Measurements from ENCODE around the gene FSTL5. TPM values are rescaled to one million over a fixed set of nuclear protein-coding genes. Genes with fewer than 3 reads are reported as not detected.

The FSTL5 gene
- total RNA-seq, 4 donors from 2014 or later: 4.8 to 13.5 (median 7.1) TPM

DNA sequence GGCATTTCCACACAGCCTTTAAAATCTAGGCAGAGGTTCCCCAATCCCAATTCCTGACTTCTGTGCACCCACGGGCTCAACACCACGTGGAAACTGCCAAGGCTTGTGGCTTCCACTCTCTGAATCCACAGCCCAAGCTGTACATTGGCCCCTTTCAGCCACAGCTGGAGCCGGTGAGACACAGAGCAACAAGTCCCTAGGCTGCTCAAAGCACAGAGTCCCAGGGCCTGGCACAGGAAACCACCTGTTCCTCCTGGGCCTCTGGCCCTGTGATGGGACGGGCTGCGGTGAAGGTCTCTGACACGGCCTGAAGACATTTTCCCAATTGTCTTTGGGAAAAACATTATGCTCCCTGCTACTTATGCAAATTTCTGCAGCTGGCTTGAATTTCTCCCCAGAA is 500.0 kb downstream of the FSTL5 start:
- Histone ChIP-seq H3K36me3 (no peaks in the 10 kb centered on the region), H3K27ac (no peak overlapping the region), H3K9me3 (no peaks in the 10 kb centered on the region), H3K27me3 (no peaks in the 10 kb centered on the region), H3K4me3 (no peak overlapping the region), H3K4me1 (no peaks in the 10 kb centered on the region)
- WGBS, 2 donors: 77 to 97% methylated on average over 6 of the region's 6 CpGs
- DNase-seq (ENCODE audit: low spot score in 2 of 2): no peak
- no peak for TF ChIP-seq EP300 (IDR thresholded peaks at IDR 0.05)

DNA sequence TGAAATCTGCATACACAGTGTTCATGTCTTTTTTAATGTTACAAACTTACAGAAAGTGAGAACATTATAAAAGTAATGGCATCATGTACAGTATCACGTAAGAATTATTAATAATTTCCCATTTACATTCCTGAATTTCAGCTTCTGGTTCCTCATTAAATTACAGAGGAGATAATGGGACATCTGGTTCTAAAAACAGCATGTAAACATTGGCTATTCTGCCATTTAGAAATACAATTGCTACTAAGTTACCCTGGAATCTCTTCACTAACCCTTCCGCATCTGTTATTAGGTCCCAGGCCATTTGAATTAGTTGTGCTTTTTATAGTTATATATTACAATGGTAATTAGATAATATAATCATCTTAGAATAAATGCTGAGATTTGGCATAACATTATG is 505.1 kb downstream of the FSTL5 start:
- Histone ChIP-seq H3K27me3 (no peaks in the 10 kb centered on the region), H3K4me1 (no peaks in the 10 kb centered on the region), H3K36me3 (no peaks in the 10 kb centered on the region), H3K4me3 (no peak overlapping the region), H3K9me3 (no peaks in the 10 kb centered on the region), H3K27ac (no peak overlapping the region)
- 93 to 94% methylated on average over 2 of the region's 2 CpGs for WGBS, 2 donors
- DNase-seq (ENCODE audit: low spot score in 2 of 2): no peak
- TF ChIP-seq POLR2A (IDR thresholded peaks at IDR 0.05): no peak
- TF ChIP-seq, protein P1, sequence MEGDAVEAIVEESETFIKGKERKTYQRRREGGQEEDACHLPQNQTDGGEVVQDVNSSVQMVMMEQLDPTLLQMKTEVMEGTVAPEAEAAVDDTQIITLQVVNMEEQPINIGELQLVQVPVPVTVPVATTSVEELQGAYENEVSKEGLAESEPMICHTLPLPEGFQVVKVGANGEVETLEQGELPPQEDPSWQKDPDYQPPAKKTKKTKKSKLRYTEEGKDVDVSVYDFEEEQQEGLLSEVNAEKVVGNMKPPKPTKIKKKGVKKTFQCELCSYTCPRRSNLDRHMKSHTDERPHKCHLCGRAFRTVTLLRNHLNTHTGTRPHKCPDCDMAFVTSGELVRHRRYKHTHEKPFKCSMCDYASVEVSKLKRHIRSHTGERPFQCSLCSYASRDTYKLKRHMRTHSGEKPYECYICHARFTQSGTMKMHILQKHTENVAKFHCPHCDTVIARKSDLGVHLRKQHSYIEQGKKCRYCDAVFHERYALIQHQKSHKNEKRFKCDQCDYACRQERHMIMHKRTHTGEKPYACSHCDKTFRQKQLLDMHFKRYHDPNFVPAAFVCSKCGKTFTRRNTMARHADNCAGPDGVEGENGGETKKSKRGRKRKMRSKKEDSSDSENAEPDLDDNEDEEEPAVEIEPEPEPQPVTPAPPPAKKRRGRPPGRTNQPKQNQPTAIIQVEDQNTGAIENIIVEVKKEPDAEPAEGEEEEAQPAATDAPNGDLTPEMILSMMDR (IDR thresholded peaks at IDR 0.05): no peak

GRCh38 chr4:161657616-161658015 is 506.2 kb downstream of the FSTL5 start:
- H3K4me3 ChIP-seq: no peak overlapping the region
- no peak for DNase-seq (ENCODE audit: low spot score in 2 of 2)
- TF ChIP-seq EP300 (IDR thresholded peaks at IDR 0.05) (no peak), POLR2A (IDR thresholded peaks at IDR 0.05) (no peak)
- TF ChIP-seq, protein P1 (IDR thresholded peaks at IDR 0.05): no peak
- no peaks in the 10 kb centered on the region for H3K36me3 ChIP-seq
- H3K9me3 ChIP-seq: no peaks in the 10 kb centered on the region
- no peaks in the 10 kb centered on the region for H3K4me1 ChIP-seq
- no peaks in the 10 kb centered on the region for H3K27me3 ChIP-seq
- H3K27ac ChIP-seq: no peak overlapping the region
- WGBS, 2 donors: 74 to 78% methylated on average over 3 of the region's 3 CpGs

GRCh38 chr4:161656594-161656993 is 507.2 kb downstream of the FSTL5 start:
- DNase-seq (ENCODE audit: low spot score in 2 of 2): no peak
- Histone ChIP-seq H3K9me3 (no peaks in the 10 kb centered on the region), H3K4me3 (no peak overlapping the region), H3K27me3 (no peaks in the 10 kb centered on the region), H3K4me1 (no peaks in the 10 kb centered on the region), H3K27ac (no peak overlapping the region), H3K36me3 (no peaks in the 10 kb centered on the region)
- 32 to 43% methylated on average over 3 of the region's 3 CpGs for WGBS, 2 donors
- TF ChIP-seq POLR2A (IDR thresholded peaks at IDR 0.05) (no peak), EP300 (IDR thresholded peaks at IDR 0.05) (no peak)
- TF ChIP-seq, protein P1 (IDR thresholded peaks at IDR 0.05): no peak

- Histone ChIP-seq H3K27ac (no peak overlapping the region), H3K27me3 (no peaks in the 10 kb centered on the region), H3K4me1 (no peaks in the 10 kb centered on the region), H3K9me3 (no peaks in the 10 kb centered on the region), H3K36me3 (no peaks in the 10 kb centered on the region), H3K4me3 (no peak overlapping the region)
- TF ChIP-seq POLR2A (IDR thresholded peaks at IDR 0.05) (no peak), EP300 (IDR thresholded peaks at IDR 0.05) (no peak)
- TF ChIP-seq, protein P1 (IDR thresholded peaks at IDR 0.05): no peak
- DNase-seq (ENCODE audit: low spot score in 2 of 2): no peak
- 70 to 91% methylated on average over 2 of the region's 2 CpGs for WGBS, 2 donors
Measured at GRCh38 chr4:161655148-161655547, 508.7 kb downstream of the FSTL5 start.

GRCh38 chr4:161653697-161654096 is 510.1 kb downstream of the FSTL5 start:
- WGBS, 2 donors: 96 to 100% methylated on average over 1 of the region's 1 CpG
- no peak overlapping the region for H3K4me3 ChIP-seq
- DNase-seq (ENCODE audit: low spot score in 2 of 2): no peak
- no peak overlapping the region for H3K27ac ChIP-seq
- H3K9me3 ChIP-seq: peaks cover 0 to 4% (median 0%) of the 10 kb centered on the region in 4 donors
- H3K27me3 ChIP-seq: no peaks in the 10 kb centered on the region
- no peak for TF ChIP-seq EP300 (IDR thresholded peaks at IDR 0.05)
- TF ChIP-seq POLR2A (IDR thresholded peaks at IDR 0.05): no peak
- TF ChIP-seq, protein P1 (IDR thresholded peaks at IDR 0.05): no peak
- H3K4me1 ChIP-seq: no peaks in the 10 kb centered on the region
- H3K36me3 ChIP-seq: no peaks in the 10 kb centered on the region
